HS-27A (cell line): ENCODE results near the gene TNNT2.

Experiments
- DNase-seq: peaks from one replicate; pipeline ENCODE4 v3.0.0-alpha.2; 2012; ENCODE audit warnings: low read depth, missing footprints

Gene TNNT2

DNA sequence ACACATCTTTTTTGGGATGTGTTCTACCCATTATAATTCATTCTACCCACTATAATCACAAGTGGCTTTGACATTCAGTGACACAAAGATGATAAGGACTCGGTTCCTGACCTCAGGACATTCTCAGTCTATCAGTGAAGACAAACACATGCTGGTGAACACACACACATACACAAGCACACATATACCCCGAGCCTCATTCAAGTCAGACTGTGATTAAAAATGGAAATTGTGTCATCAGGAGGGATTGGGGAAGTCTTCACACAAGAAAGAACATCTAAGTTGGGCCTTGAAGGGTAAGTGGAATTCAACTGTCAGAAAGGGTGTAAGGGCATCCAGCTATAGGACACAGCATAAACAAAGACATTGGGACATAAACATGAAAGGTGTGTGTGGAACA, 24.2 kb upstream of the TNNT2 start:
- no peak for DNase-seq

DNA sequence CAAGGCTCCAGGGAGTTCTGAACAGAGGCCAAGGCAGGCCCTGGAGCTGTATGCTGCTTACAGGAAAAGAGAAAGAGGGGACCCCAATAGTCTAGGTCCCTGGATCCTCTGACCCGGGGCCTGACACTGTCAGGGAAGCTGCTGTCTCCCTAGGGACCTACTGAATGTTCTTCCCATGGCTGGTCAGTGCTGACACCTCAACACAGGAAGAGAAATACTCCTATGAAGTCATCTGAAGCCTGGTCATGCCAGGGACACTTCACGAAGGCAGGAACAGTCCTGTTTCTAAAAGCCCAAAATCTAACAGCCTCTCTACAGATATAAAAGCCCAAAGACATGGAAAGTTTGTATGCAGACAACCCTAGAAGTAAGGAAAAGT, 23.4 kb upstream of the TNNT2 start:
- DNase-seq = no peak

DNA sequence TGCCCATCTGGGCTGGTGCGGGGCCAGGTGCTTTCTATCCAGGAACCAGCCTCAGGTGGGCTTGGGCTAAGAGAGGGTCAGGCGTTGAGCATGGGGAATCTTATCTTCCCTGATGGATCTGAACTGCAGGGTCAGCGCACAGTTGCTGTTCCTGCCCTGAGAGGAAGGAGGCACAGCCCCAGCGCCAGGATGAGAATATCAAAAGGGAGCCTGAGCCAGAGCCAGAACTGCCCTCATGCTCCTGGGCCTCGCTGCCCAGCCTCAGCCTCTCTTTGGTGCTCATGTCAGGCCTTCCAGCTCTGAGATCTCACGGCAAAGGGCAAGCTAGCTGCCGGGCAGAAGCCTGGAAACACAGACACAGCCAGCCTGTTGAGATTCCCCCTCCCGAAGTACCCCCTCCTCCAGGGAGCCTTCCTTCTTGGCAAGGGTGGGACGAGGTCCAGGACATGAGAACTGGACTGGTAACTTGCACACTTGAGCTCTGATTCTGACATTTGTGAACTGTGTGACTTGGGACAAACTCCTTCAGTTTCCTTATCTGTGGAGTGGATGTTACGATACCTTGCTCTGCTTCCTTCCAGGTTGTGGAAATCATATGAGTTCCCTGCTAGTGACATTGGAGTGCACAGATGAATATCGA, 22.9 kb upstream of the TNNT2 start:
- DNase-seq = no peak

DNA sequence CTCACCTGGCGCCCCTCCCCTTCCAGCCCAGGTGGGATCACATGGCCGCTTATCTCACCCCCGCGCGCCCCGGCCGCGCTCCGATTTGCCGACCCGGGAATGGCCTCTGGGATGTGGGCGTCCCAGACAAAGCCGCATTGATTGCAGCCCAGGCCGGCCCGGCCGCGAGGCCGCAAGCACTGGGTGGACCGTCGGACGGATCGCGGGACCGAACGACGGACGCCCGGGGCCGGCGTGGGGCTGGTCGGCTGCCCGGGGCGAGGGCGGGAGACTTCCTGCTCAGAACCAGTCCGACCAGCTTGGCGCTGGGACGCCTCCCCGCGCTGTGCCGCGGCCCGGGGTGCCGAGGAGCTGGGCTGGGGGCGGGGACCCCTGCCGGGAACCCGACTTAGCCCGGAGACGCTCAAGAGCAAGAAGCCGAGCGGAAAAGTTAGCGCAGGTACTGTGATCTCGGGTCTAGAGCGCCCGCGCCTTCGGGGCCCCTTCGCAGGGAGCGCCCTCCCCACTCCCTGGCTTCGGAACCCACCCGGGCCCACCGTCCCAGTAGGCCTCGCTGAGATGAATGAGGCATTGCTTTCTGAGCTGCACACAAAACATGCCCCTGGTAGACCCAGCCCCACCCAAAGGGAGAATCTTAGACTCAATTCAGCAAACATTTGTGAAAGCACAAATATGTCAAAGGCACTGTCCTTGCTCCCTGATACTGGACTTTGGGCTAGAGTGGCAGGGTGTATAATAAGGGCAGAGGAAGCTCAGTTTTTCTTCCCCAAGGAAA, 22.1 kb upstream of the TNNT2 start:
- no peak for DNase-seq

DNA sequence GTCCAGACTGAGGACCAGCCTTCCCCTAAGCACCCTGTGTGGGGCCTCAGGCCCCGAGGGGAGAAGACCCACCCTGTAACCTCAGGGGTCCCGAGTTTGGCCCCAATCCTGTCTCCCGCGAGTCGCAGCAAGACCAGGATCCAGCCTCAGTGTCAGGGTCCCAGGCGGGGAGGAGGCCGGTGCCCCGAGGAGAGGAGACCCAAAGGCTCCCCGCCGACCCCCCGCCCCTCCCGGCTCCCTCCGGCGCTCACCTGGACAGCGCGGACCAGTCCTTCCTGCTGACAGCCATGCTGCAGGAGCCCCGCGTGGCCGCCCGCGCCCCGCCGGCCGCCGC, 21.5 kb upstream of the TNNT2 start, which contains the start of gene LAD1:
LAD1 (minus strand) TSS at position 307 of the 334 bp plus-strand sequence; CDS start at position 289, 18 bp downstream.
- no peak for DNase-seq

DNA sequence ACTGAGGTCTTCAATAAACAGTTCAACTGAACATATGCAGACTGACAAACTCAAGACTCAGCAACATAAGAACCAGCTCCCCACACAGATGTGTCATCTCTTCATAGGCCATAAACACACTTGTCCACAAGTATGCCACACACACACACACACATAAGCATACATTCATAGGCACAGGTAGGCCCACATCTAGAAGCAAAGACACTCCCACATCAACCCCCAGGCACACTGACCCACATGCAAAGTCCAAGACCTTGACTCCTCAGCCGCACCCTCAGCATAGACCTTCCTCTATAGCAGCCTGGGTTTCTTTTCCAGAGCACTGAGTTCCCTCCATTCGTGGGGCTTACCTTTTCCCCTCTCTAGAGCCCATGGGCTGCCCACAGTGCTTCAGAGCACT, 20.2 kb upstream of the TNNT2 start:
- no peak for DNase-seq

DNA sequence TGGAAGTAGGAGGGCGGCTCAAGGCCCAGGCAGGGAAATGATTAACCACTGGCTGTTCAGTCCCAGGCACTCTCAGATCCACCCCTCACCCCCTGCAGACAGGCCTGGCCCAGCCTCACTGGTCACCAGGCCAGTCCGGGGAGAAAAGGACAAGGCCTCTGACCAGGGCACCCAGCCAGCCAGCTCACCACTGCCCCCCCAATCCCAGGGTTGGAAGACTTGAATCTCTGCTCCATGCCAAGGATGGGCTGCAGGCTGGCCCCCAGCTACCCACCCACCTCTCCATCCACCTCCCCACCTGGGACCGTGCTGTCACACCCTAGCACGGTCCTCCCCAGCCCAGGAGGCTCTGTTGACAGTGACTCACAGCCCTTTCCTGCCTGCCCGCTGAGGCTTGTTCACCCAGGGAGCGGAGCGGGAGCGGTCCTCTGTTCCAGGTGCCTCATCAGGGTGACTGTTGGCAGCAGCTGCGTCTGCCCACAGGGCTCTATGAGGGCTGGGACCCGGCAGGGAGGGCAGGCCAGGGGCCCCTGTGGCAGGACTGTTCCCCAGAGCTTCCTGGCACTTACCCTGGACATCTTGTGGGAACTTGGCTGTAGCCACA, 19.5 kb upstream of the TNNT2 start:
- no peak for DNase-seq

DNA sequence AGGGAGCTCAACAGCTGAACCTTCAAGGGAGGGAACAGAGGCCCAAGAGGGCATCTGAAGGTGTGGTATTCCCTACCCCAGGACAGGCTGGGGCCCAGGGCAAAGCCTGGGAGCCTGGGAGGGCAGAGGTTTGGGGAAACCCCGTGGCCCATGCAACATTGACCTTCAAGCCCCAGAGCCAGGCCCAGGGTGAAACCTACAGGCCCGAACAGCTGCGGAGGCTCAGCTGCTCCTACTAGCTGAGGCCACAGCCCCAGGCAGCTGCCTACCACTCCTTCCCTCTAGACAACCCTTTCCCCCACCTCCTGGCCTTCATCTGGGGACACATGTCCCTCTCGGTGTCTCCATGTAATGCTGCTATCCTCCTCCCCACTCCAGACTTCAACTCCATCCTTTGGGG, 18.5 kb upstream of the TNNT2 start:
- no peak for DNase-seq

DNA sequence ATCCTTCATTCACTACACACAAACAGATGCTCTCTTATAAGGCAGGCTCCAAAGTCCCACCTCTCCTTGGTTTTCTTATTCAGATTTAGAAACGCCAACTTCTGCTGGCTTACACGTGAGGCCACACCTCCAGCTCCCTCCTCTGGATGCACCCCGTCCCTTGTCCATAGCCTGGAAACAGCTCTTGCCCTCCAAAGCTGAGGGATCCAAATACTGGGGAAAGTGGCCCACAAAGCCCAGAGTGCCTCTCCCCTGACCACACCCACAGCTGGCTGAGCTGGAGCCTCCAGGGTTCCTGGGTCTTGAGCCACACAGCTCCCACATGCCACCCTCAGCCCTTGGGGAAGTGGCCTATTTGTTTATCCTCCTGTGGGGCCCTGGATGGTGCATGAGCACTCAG, 17.1 kb upstream of the TNNT2 start:
- no peak for DNase-seq

DNA sequence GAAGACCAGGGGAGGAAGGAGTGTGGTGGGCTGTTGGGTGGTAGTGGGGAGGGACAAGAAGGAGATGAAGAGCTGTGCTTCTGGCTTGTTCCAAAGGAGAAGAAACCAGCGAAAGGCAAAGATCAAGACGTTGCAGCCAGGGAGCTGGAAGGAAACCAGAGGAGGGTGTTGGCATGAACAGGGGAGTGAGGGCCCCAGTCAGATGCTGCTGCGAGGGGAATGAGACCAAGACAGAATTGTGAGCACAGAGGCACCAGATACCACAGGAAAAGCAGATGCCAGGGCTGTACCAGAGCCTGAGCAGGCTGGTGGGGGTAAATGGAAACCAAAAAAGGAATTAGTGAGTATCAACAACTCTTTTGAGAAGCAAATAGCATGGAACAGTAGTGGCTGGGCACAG, 15.6 kb upstream of the TNNT2 start:
- DNase-seq = no peak

DNA sequence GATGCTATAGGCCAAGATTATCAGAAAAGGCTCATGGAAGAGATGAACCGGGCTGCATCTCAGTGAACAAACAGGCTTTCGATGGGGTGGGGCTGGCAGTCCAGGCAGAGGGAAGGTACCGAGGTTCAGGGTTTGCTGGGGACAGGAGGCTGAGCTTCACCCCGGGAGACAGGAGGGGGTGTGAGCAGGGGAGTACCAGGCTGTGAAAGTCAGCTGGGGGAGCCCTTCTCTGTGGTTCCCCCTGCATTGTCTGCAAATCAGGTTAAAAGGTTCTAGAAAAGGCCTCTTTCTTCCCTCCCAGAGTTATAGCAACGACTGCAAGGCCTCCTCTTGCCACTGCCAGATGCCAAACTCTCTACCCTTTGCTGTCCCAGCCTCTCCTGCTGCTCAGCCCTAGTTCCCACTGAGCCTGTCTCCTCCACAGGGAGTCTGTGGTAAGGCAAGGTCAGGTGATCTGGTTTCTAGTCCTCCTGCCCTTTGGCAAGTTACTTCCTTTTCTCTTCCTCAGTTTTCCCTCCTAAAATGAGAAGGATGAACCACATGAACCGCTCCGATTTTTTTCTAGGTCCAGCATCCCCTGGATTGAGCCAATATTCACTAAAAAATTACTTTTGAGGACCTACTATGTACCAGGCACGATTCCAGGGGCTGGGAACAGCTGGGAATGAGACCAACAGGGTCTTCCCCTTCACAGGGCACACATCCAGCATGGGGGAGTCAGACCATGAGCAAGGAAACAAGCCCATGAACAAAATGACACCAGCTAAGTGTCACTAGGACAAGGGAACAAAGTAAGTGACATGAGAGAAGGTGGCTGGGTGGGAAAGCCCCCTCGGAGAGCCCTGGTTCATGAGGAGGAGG, 14.4 kb upstream of the TNNT2 start:
- no peak for DNase-seq

DNA sequence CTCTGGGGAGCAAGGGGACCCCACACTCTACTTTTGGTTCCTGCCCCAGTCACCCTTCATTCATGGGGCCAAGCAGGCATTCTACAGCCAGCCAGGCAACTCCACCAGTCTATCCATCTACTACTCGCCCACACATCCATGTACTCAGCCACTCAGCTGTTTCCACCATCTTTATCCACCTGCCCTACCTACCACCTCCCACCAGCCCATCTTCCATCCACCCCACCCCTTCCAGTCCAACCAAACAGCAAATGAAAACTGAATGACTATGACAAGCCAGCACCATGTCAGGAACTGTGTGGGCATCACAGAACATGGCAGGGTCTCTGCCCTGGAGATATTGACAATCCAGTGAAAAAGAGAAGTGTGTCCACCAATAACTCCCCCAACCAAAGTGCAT, 13.7 kb upstream of the TNNT2 start:
- DNase-seq = no peak

DNA sequence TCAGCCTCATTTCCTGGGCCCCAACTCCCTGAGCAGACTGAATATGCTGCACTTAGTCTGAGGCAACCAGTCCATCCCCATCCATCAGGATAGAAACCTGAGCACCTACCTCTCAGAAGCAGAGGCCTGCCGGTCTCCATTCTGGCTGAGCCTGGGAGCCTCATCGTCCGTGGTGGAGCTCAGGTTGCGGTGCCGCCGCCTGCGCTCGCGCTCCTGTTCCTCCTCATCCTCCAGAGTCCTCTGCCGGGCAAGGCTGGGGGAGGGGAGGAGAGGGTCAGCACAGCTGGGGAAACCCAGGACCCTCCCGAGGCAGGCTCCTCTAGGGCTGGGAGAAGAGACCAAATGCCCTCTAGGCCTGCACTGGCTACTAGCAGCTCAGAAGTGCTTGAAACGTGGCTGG, 11.6 kb upstream of the TNNT2 start:
- DNase-seq = no peak

DNA sequence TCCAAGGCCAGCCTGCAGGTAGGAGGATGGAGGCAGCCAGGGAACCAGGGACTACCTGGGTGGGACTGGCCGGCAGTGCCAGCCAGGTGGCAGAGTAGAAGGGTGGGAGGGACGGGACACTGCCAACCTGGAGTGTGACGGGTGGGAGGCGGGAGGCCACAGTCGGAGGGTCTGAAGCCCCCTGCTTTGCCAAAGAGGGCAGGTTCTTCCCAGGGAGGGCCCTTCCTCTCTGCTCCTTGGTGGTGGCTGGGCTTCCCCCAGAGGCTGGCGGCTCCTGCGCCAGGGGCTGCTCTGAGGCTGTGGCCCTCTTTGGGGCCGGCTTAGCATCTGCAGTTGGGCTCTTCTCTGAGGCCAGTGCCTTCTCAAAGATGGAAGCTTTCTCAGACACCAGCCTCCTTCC, 8.7 kb upstream of the TNNT2 start:
- no peak for DNase-seq

DNA sequence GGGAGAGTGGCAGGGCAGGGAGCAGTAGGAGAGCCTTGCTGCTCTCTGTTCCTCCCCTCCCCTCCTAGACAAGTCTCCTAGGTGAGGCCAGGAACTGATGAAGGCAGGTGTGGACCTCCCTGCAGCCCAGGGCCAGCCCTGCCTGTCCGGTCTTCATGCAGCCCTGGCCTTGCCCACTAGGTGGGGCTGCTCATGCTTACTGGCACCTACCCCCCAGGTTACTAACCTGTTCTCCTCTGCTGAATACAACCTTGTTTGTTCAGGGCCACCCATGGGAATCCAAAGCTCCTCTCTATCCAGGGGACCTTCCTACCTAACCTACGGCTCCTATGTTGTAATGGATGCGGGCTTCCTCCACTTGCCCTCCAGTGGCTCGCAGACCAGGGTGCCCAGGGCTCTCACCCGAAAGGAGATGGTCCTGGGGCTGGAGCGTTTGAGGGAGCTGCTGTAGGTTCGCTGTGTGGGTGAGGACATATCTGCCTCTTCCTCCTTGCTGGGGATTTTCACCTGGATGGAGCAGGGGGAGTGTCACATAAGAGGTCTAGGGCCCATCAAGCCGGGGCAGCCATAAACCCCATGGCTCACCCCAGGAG, 7.9 kb upstream of the TNNT2 start:
- peak; percentile 19 for DNase-seq

DNA sequence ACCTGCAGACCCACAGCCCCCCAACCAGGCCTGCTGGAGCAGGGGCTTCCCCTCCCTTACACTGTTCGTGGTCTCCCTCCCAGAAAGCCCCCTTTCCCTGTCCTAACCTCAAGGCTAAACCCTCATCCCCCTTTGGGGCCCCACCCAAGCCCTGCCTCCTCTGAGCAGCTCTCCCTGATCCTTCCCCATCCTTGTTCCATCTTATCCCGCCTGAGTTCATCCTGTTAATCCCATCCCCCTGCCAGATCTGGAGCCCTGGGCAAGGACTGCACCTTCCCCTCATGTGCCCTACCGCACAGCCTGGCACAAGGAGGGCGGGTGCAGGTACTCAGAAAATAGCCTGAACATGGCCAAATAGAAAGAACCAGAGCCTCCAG, 6.9 kb upstream of the TNNT2 start:
- no peak for DNase-seq

DNA sequence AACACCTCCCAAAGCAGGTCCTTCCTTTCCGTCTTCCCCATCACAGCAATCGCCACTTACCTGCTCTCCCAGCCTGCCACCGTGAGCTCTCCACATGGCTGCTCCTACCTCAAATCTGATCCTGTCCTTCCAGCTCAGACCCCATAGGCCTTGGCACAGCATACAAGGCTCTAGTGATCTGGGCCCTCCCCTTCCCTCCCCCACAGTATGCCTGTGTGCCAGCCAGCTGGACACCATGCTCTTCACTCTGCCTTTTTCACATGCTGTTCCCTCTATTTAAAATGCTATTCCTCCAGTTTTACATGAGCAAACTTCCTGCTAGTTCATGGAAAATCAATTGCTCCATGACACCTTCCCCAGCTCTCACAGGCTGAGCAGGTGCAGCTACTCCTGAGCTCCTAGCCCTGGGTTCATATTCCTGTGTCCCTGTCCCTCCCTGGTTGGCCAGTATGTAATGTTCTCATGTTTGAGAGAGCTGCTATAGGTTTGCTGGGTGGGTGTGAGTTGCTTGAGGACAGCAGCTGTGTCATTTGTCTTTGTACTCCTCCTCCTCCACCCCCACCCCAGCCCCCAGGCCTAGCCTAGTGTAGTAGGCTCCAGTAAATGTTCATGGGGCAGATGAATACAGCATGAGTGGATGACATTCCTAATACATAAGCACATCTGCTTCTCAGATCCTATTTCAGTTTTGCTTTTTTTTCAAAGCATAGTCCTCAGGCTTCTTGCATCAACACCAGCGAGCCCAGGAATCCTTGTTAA, 6.3 kb upstream of the TNNT2 start:
- DNase-seq = peak; percentile 89

DNA sequence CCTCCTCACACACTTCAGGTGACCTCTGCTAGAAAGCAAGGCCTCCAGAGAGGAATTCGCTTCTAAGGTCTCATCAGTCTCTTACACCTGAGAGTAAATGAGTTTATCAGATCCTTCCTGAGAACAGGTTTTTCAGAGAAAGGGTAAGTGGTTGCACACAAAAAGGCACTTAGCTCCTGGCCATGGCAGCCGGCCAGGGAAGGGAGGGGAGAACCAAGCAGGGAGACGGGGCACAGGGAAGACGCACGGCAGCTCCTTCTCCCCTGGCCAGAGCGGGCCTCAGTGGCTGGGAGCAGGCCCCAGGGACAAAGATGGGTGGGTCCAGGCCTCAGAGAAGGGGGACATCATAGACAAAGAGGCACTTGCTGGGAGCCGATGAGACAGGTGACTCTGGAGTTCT, 3.6 kb upstream of the TNNT2 start:
- DNase-seq = no peak

DNA sequence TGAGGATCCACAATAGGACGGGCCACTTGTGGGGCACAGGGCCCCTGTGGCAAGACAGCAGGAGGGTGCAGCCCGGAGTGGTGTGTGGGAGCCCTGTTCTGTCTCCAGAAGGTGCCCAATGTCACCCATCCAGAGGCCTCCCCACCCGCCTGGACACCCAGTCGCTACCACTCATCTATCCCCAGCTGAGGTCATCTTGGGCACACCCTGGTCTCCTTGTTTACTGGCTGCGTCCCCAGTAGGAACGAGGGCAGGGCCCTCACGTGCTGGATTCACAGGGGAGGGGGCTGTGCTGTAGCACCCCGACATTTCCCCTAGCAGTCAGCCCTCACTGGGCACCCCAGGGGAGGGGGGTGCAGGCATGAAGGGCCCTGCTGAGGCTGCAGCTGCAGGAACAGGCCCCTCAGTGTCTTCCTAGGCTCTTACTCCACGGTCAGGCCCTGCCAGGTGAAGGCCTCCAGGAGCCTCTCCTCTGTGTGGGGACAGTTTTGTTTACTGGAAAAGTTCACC, 2.3 kb upstream of the TNNT2 start:
- no peak for DNase-seq

DNA sequence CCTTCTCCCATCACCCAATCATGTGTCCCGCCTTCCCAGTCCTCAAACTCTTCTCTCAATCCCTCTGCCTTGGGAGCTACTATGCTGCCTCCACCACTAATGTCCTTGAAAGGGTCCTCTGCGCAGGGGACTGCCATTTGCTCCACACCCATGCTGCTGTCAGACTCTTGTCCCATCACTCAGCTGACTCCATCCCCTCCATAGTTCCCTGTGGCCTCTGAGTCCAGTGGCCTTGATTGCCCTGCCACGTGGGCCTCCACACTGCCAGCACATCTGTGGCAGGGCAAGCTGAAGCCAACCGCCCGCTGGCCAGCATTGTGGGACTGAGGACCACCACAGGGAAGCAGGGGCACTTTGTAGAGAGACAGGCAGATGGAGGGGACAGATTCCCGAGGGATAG, 1.3 kb upstream of the TNNT2 start:
- no peak for DNase-seq
